ENCODE measurements around the gene RANBP9. TPM values are rescaled to one million over a fixed set of nuclear protein-coding genes. Genes with fewer than 3 reads are reported as not detected.

The RANBP9 gene
- total RNA-seq, 5 donors from 2014 or later (not counting 1 experiment from before 2014, with no cell fraction given) = 44.9 to 59.4 (median 46.8) TPM

GRCh38 chr6:13725570-13725969 is 13.9 kb upstream of the RANBP9 start:
- peaks cover 25 to 41% (median 37%) of the 10 kb centered on the region in 3 donors for H3K4me1 Mint-ChIP-seq
- H3K36me3 Mint-ChIP-seq = no peaks in the 10 kb centered on the region
- Histone ChIP-seq H3K36me3 (ENCODE audit: control insufficient read depth in 2 of 2, extremely low read depth in 1 of 2, insufficient read depth in 1 of 2, low read length in 1 of 2) (no peaks in the 10 kb centered on the region), H3K27ac (ENCODE audit: low read length) (peak overlapping the region; percentile 80), H3K4me1 (ENCODE audit: control insufficient read depth in 1 of 2, extremely low read depth in 1 of 2, insufficient read depth in 2 of 2, low read length in 2 of 2) (peaks cover 3 to 37% of the 10 kb centered on the region in 2 experiments), H3K27me3 (replicated peaks in 1 of 2; ENCODE audit: control insufficient read depth in 2 of 2, extremely low read depth in 1 of 2, insufficient read depth in 2 of 2, low read length in 1 of 2) (no peaks in the 10 kb centered on the region), H3K4me3 (ENCODE audit: control insufficient read depth in 1 of 2, extremely low read depth in 1 of 2, low read length in 1 of 2) (no peak overlapping the region), H3K9me3 (no peaks in the 10 kb centered on the region)
- ATAC-seq (replicated peaks in 1 of 4) = peak; percentile 77 to 96 (median 88)
- peak in 5 of 35 experiments; percentile 11 to 61 (median 20) for DNase-seq
- WGBS (ENCODE audit: insufficient coverage) = 52% methylated on average over 2 of the region's 2 CpGs
- H3K4me3 Mint-ChIP-seq = peak overlapping the region; percentile 58 to 75 (median 60)
- CTCF ChIA-PET = interaction anchor here (0.6 to 0.7 kb wide), 3 partner anchors 49 to 1404 kb away, joined by 4 to 5 read pairs (median 5); no protein-coding TSS in a partner anchor
- POLR2A ChIA-PET = no interaction called here
- H3K9me3 Mint-ChIP-seq = no peaks in the 10 kb centered on the region
- H3K27me3 Mint-ChIP-seq = no peaks in the 10 kb centered on the region
- peak overlapping the region; percentile 92 to 97 for H3K27ac Mint-ChIP-seq

DNA sequence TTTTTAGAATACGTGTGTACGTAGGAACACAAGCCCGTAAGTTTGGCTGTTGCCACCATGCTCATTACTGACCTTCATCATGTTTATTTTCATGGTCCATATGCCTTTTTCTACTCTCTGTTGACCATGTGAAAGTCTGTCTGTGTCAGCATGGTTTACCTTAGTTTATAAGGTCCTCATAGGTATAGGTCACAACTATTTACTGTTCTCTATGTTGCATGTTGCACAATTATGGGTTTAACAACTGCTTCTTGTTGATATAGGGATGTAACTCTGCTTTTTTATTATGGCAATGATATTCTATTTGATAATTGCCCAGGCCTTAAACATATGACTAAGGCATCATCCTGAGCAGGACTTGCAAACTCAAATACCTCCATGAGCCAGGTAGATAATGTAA is 13.4 kb upstream of the RANBP9 start:
- H3K9me3 ChIP-seq = no peaks in the 10 kb centered on the region
- H3K4me1 ChIP-seq (ENCODE audit: control insufficient read depth in 1 of 2, extremely low read depth in 1 of 2, insufficient read depth in 2 of 2, low read length in 2 of 2) = peaks cover 3 to 37% of the 10 kb centered on the region in 2 experiments
- Mint-ChIP-seq H3K9me3 (no peaks in the 10 kb centered on the region), H3K4me3 (no peak overlapping the region), H3K4me1 (peaks cover 25 to 41% (median 37%) of the 10 kb centered on the region in 3 donors), H3K36me3 (no peaks in the 10 kb centered on the region), H3K27ac (peak overlapping the region; percentile 92 to 97), H3K27me3 (no peaks in the 10 kb centered on the region)
- WGBS (ENCODE audit: insufficient coverage) = no CpG with 5 or more reads among the region's 3 CpGs
- ChIA-PET CTCF (interaction anchor here in 1 of 2 donors (0.6 kb wide), 1 partner anchor 69 kb away, joined by 3 read pairs; no protein-coding TSS in a partner anchor), POLR2A (interaction anchor here in 1 of 2 donors (0.6 kb wide), 1 partner anchor 12 kb away, joined by 3 read pairs; no protein-coding TSS in a partner anchor)
- peak overlapping the region; percentile 80 for H3K27ac ChIP-seq (ENCODE audit: low read length)
- no peak overlapping the region for H3K4me3 ChIP-seq (ENCODE audit: control insufficient read depth in 1 of 2, extremely low read depth in 1 of 2, low read length in 1 of 2)
- DNase-seq (no peak), ATAC-seq (replicated peaks in 1 of 4) (peak in 1 of 4 experiments; percentile 17)
- no peaks in the 10 kb centered on the region for H3K27me3 ChIP-seq (replicated peaks in 1 of 2; ENCODE audit: control insufficient read depth in 2 of 2, extremely low read depth in 1 of 2, insufficient read depth in 2 of 2, low read length in 1 of 2)
- no peaks in the 10 kb centered on the region for H3K36me3 ChIP-seq (ENCODE audit: control insufficient read depth in 2 of 2, extremely low read depth in 1 of 2, insufficient read depth in 1 of 2, low read length in 1 of 2)

- H3K9me3 ChIP-seq = no peaks in the 10 kb centered on the region
- H3K4me1 ChIP-seq (ENCODE audit: control insufficient read depth in 1 of 2, extremely low read depth in 1 of 2, insufficient read depth in 2 of 2, low read length in 2 of 2) = peaks cover 3 to 37% of the 10 kb centered on the region in 2 experiments
- ChIA-PET CTCF (interaction anchor here in 1 of 2 donors (0.6 kb wide), 1 partner anchor 70 kb away, joined by 3 read pairs; no protein-coding TSS in a partner anchor), POLR2A (interaction anchor here in 1 of 2 donors (0.6 kb wide), 1 partner anchor 13 kb away, joined by 3 read pairs; no protein-coding TSS in a partner anchor)
- Mint-ChIP-seq H3K36me3 (no peaks in the 10 kb centered on the region), H3K4me3 (no peak overlapping the region), H3K27ac (peak overlapping the region; percentile 81 to 91), H3K9me3 (no peaks in the 10 kb centered on the region), H3K4me1 (peaks cover 25 to 41% (median 37%) of the 10 kb centered on the region in 3 donors), H3K27me3 (no peaks in the 10 kb centered on the region)
- WGBS (ENCODE audit: insufficient coverage) = no CpG with 5 or more reads among the region's 4 CpGs
- ATAC-seq (replicated peaks in 1 of 4) (no peak), DNase-seq (no peak)
- no peak overlapping the region for H3K4me3 ChIP-seq (ENCODE audit: control insufficient read depth in 1 of 2, extremely low read depth in 1 of 2, low read length in 1 of 2)
- H3K27ac ChIP-seq (ENCODE audit: low read length) = peak overlapping the region; percentile 31
- H3K27me3 ChIP-seq (replicated peaks in 1 of 2; ENCODE audit: control insufficient read depth in 2 of 2, extremely low read depth in 1 of 2, insufficient read depth in 2 of 2, low read length in 1 of 2) = no peaks in the 10 kb centered on the region
- H3K36me3 ChIP-seq (ENCODE audit: control insufficient read depth in 2 of 2, extremely low read depth in 1 of 2, insufficient read depth in 1 of 2, low read length in 1 of 2) = no peaks in the 10 kb centered on the region
These were observed 12.5 kb upstream of the RANBP9 start for GRCh38 chr6:13724182-13724581.

GRCh38 chr6:13722880-13723279 is 11.2 kb upstream of the RANBP9 start:
- no peaks in the 10 kb centered on the region for H3K36me3 ChIP-seq (ENCODE audit: control insufficient read depth in 2 of 2, extremely low read depth in 1 of 2, insufficient read depth in 1 of 2, low read length in 1 of 2)
- Mint-ChIP-seq H3K27ac (peak overlapping the region; percentile 81 to 91), H3K27me3 (no peaks in the 10 kb centered on the region), H3K4me1 (peaks cover 25 to 44% (median 41%) of the 10 kb centered on the region in 3 donors), H3K36me3 (no peaks in the 10 kb centered on the region), H3K9me3 (peaks cover 0 to 3% (median 0%) of the 10 kb centered on the region in 3 donors), H3K4me3 (no peak overlapping the region)
- H3K27ac ChIP-seq (ENCODE audit: low read length) = no peak overlapping the region
- peaks cover 3 to 37% of the 10 kb centered on the region in 2 experiments for H3K4me1 ChIP-seq (ENCODE audit: control insufficient read depth in 1 of 2, extremely low read depth in 1 of 2, insufficient read depth in 2 of 2, low read length in 2 of 2)
- 81% methylated on average over 2 of the region's 5 CpGs for WGBS (ENCODE audit: insufficient coverage)
- ChIA-PET POLR2A (no interaction called here), CTCF (no interaction called here)
- no peak for ATAC-seq (replicated peaks in 1 of 4)
- H3K4me3 ChIP-seq (ENCODE audit: control insufficient read depth in 1 of 2, extremely low read depth in 1 of 2, low read length in 1 of 2) = no peak overlapping the region
- DNase-seq = no peak
- H3K27me3 ChIP-seq (replicated peaks in 1 of 2; ENCODE audit: control insufficient read depth in 2 of 2, extremely low read depth in 1 of 2, insufficient read depth in 2 of 2, low read length in 1 of 2) = no peaks in the 10 kb centered on the region
- H3K9me3 ChIP-seq = no peaks in the 10 kb centered on the region

DNA sequence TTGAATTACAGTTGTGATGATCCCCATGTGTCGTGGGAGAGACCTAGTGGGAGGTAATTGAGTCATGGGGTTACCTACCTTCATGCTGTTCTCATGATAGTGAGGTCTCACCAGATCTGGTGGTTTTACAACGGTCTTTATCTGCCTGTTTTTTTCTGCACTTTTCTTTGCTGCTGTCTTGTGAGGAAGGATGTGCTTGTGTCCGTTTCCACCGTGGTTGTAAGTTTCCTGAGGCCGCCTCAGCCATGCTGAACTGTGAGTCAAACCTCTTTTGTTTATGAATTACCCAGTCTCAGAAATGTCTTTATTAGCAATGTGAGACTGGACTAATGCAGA is 6.5 kb upstream of the RANBP9 start:
- no peak for ATAC-seq (replicated peaks in 1 of 4)
- no peaks in the 10 kb centered on the region for H3K27me3 Mint-ChIP-seq
- peaks cover 0 to 13% of the 10 kb centered on the region in 2 experiments for H3K4me1 ChIP-seq (ENCODE audit: control insufficient read depth in 1 of 2, extremely low read depth in 1 of 2, insufficient read depth in 2 of 2, low read length in 2 of 2)
- no peak overlapping the region for H3K4me3 ChIP-seq (ENCODE audit: control insufficient read depth in 1 of 2, extremely low read depth in 1 of 2, low read length in 1 of 2)
- no peaks in the 10 kb centered on the region for H3K36me3 Mint-ChIP-seq
- H3K36me3 ChIP-seq (ENCODE audit: control insufficient read depth in 2 of 2, extremely low read depth in 1 of 2, insufficient read depth in 1 of 2, low read length in 1 of 2) = no peaks in the 10 kb centered on the region
- 25% methylated on average over 1 of the region's 5 CpGs for WGBS (ENCODE audit: insufficient coverage)
- H3K4me1 Mint-ChIP-seq = peaks cover 7 to 33% (median 30%) of the 10 kb centered on the region in 3 donors
- no peak overlapping the region for H3K4me3 Mint-ChIP-seq
- peaks cover 0 to 3% (median 0%) of the 10 kb centered on the region in 3 donors for H3K9me3 Mint-ChIP-seq
- ChIA-PET POLR2A (no interaction called here), CTCF (no interaction called here)
- DNase-seq = no peak
- no peaks in the 10 kb centered on the region for H3K27me3 ChIP-seq (replicated peaks in 1 of 2; ENCODE audit: control insufficient read depth in 2 of 2, extremely low read depth in 1 of 2, insufficient read depth in 2 of 2, low read length in 1 of 2)
- no peaks in the 10 kb centered on the region for H3K9me3 ChIP-seq
- no peak overlapping the region for H3K27ac Mint-ChIP-seq
- no peak overlapping the region for H3K27ac ChIP-seq (ENCODE audit: low read length)

- H3K27ac ChIP-seq (ENCODE audit: low read length) = no peak overlapping the region
- CTCF ChIA-PET = no interaction called here
- no peaks in the 10 kb centered on the region for H3K9me3 ChIP-seq
- Mint-ChIP-seq H3K4me1 (peaks cover 18 to 34% (median 32%) of the 10 kb centered on the region in 3 donors), H3K9me3 (peaks cover 0 to 3% (median 0%) of the 10 kb centered on the region in 3 donors), H3K36me3 (no peaks in the 10 kb centered on the region), H3K27me3 (no peaks in the 10 kb centered on the region), H3K27ac (no peak overlapping the region), H3K4me3 (no peak overlapping the region)
- no peak overlapping the region for H3K4me3 ChIP-seq (ENCODE audit: control insufficient read depth in 1 of 2, extremely low read depth in 1 of 2, low read length in 1 of 2)
- no peak for DNase-seq
- H3K27me3 ChIP-seq (replicated peaks in 1 of 2; ENCODE audit: control insufficient read depth in 2 of 2, extremely low read depth in 1 of 2, insufficient read depth in 2 of 2, low read length in 1 of 2) = no peaks in the 10 kb centered on the region
- no peak for ATAC-seq (replicated peaks in 1 of 4)
- H3K4me1 ChIP-seq (ENCODE audit: control insufficient read depth in 1 of 2, extremely low read depth in 1 of 2, insufficient read depth in 2 of 2, low read length in 2 of 2) = peaks cover 3 to 12% of the 10 kb centered on the region in 2 experiments
- no peaks in the 10 kb centered on the region for H3K36me3 ChIP-seq (ENCODE audit: control insufficient read depth in 2 of 2, extremely low read depth in 1 of 2, insufficient read depth in 1 of 2, low read length in 1 of 2)
- POLR2A ChIA-PET = no interaction called here
- 96% methylated on average over 20 of the region's 22 CpGs for WGBS (ENCODE audit: insufficient coverage)
These were observed 5.3 kb upstream of the RANBP9 start for GRCh38 chr6:13716955-13717295.

All from T-cell (primary cell).